ENCODE data around the gene GRIP1.

The GRIP1 gene

GRCh38 chr12:66684222-66684621 is 5.3 kb upstream of the GRIP1 start:
- H3K9me3 ChIP-seq = no peaks in the 10 kb centered on the region
- no peak for TF ChIP-seq CTCF (IDR thresholded peaks at IDR 0.05; ENCODE audit: low read depth, low read length)
- H3K4me3 ChIP-seq (ENCODE audit: low read depth, low read length) = no peak overlapping the region
- H3K4me1 ChIP-seq = no peaks in the 10 kb centered on the region
- no peak for DNase-seq
- no peaks in the 10 kb centered on the region for H3K27me3 ChIP-seq
- no peaks in the 10 kb centered on the region for H3K36me3 ChIP-seq

- Histone ChIP-seq H3K4me1 (no peaks in the 10 kb centered on the region), H3K4me3 (ENCODE audit: low read depth, low read length) (no peak overlapping the region), H3K9me3 (no peaks in the 10 kb centered on the region), H3K27me3 (no peaks in the 10 kb centered on the region), H3K36me3 (no peaks in the 10 kb centered on the region)
- TF ChIP-seq CTCF (IDR thresholded peaks at IDR 0.05; ENCODE audit: low read depth, low read length) = no peak
- no peak for DNase-seq
These were observed 4.9 kb upstream of the GRIP1 start for GRCh38 chr12:66683822-66684221.

GRCh38 chr12:66683073-66683472 is 4.2 kb upstream of the GRIP1 start:
- no peak overlapping the region for H3K4me3 ChIP-seq (ENCODE audit: low read depth, low read length)
- no peaks in the 10 kb centered on the region for H3K9me3 ChIP-seq
- no peak for TF ChIP-seq CTCF (IDR thresholded peaks at IDR 0.05; ENCODE audit: low read depth, low read length)
- no peaks in the 10 kb centered on the region for H3K36me3 ChIP-seq
- H3K4me1 ChIP-seq = no peaks in the 10 kb centered on the region
- no peaks in the 10 kb centered on the region for H3K27me3 ChIP-seq
- no peak for DNase-seq

- H3K36me3 ChIP-seq = no peaks in the 10 kb centered on the region
- no peak overlapping the region for H3K4me3 ChIP-seq (ENCODE audit: low read depth, low read length)
- no peak for DNase-seq
- H3K9me3 ChIP-seq = no peaks in the 10 kb centered on the region
- no peak for TF ChIP-seq CTCF (IDR thresholded peaks at IDR 0.05; ENCODE audit: low read depth, low read length)
- no peaks in the 10 kb centered on the region for H3K4me1 ChIP-seq
- H3K27me3 ChIP-seq = no peaks in the 10 kb centered on the region
These were observed 697 bp upstream of the GRIP1 start for GRCh38 chr12:66679461-66680084.

- H3K4me1 ChIP-seq = no peaks in the 10 kb centered on the region
- H3K9me3 ChIP-seq = no peaks in the 10 kb centered on the region
- no peak for DNase-seq
- no peaks in the 10 kb centered on the region for H3K36me3 ChIP-seq
- no peak for TF ChIP-seq CTCF (IDR thresholded peaks at IDR 0.05; ENCODE audit: low read depth, low read length)
- no peaks in the 10 kb centered on the region for H3K27me3 ChIP-seq
- no peak overlapping the region for H3K4me3 ChIP-seq (ENCODE audit: low read depth, low read length)
These were observed 2.6 kb downstream of the GRIP1 start for GRCh38 chr12:66676241-66676640.

GRCh38 chr12:66674495-66675122 is 4.3 kb downstream of the GRIP1 start:
- no peak for TF ChIP-seq CTCF (IDR thresholded peaks at IDR 0.05; ENCODE audit: low read depth, low read length)
- Histone ChIP-seq H3K4me1 (no peaks in the 10 kb centered on the region), H3K9me3 (no peaks in the 10 kb centered on the region), H3K27me3 (no peaks in the 10 kb centered on the region), H3K4me3 (ENCODE audit: low read depth, low read length) (no peak overlapping the region), H3K36me3 (no peaks in the 10 kb centered on the region)
- DNase-seq = no peak

Data from BE2C (cell line).